OCI-LY7 (cell line): ENCODE measurements around the gene ABI3BP. TPM values are rescaled to one million over a fixed set of nuclear protein-coding genes. Genes with fewer than 3 reads are reported as not detected.
A peak's percentile ranks its signal among the peaks of the same experiment; 100 is the strongest.

Experiments
- BruUV-seq: library from RNA; stranded (reverse); fragments of 400-500 nt; replicated peaks from 2 replicates; lab custom pipeline; 2021; lab: Mats Ljungman, UMichigan
- CTCF ChIA-PET: fragments of 300-600 bp; sonication (Branson Sonifier 250); formaldehyde crosslinking; loops from one replicate; lab custom pipeline; 2022; ENCODE audit warnings: antibody characterized with exemption; ENCODE audit not compliant: unreplicated experiment; lab: Charles Lee
- POLR2A ChIA-PET: fragments of 300-600 bp; sonication (Branson Sonifier 250); formaldehyde crosslinking; loops from one replicate; lab custom pipeline; 2022; ENCODE audit warnings: antibody characterized with exemption; lab: Charles Lee
- DNase-seq: peaks from one replicate; pipeline ENCODE4 v3.0.0-alpha.2; 2015; ENCODE audit warnings: low spot score
- H2AFZ ChIP-seq: fragments of 200-600 bp; sonication (generic), shearing (Covaris generic); 2 replicates; pipeline ENCODE4 v1.6.1; 2014; ENCODE audit warnings: mild to moderate bottlenecking, antibody characterized with exemption, low read length, moderate library complexity
- H3K27ac ChIP-seq: fragments of 200-600 bp; sonication (generic); 2 replicates; pipeline ENCODE4 v1.5.1; 2014; ENCODE audit warnings: mixed run types, low read depth, mild to moderate bottlenecking, moderate library complexity, low read length, inconsistent platforms; ENCODE audit not compliant: poor library complexity, severe bottlenecking
- H3K36me3 ChIP-seq: fragments of 200-600 bp; sonication (generic); 2 replicates; pipeline ENCODE4 v1.6.1; 2014; ENCODE audit warnings: mild to moderate bottlenecking, antibody characterized with exemption, low read length, moderate library complexity, mixed read lengths; ENCODE audit not compliant: insufficient read depth
- H3K4me1 ChIP-seq: fragments of 200-600 bp; sonication (generic); 2 replicates; pipeline ENCODE4 v1.5.1; 2014; ENCODE audit warnings: mild to moderate bottlenecking, low read length; ENCODE audit not compliant: insufficient read depth, poor library complexity, severe bottlenecking
- H3K4me2 ChIP-seq: fragments of 200-600 bp; sonication (generic); 2 replicates; pipeline ENCODE4 v1.6.1; 2014; ENCODE audit warnings: mild to moderate bottlenecking, low read length
- H3K4me3 ChIP-seq: fragments of 200-600 bp; sonication (generic); 2 replicates; pipeline ENCODE4 v1.5.1; 2014; ENCODE audit warnings: mild to moderate bottlenecking, low read depth, low read length; ENCODE audit not compliant: poor library complexity, severe bottlenecking
- H3K79me2 ChIP-seq: fragments of 200-600 bp; sonication (generic); 2 replicates; pipeline ENCODE4 v1.6.1; 2016; ENCODE audit warnings: low read depth, mild to moderate bottlenecking, low read length, moderate library complexity, mixed read lengths; ENCODE audit not compliant: insufficient read depth
- H3K9me2 ChIP-seq: fragments of 200-600 bp; sonication (generic); 2 replicates; pipeline ENCODE4 v1.6.1; 2016; ENCODE audit warnings: mild to moderate bottlenecking, low read length, mixed read lengths; ENCODE audit not compliant: insufficient read depth
- H3K9me3 ChIP-seq: fragments of 200-600 bp; sonication (generic); 2 replicates; pipeline ENCODE4 v1.6.1; 2014; ENCODE audit warnings: mild to moderate bottlenecking, mixed run types, low read length, mixed read lengths
- H4K20me1 ChIP-seq: fragments of 200-600 bp; sonication (generic); 2 replicates; pipeline ENCODE4 v1.6.1; 2014; ENCODE audit warnings: mild to moderate bottlenecking, antibody characterized with exemption, low read length, moderate library complexity, mixed read lengths; ENCODE audit not compliant: insufficient read depth
- EZH2phosphoT487 ChIP-seq: fragments of 200-600 bp; sonication (generic); IDR thresholded peaks from 2 replicates; pipeline ENCODE4 v1.6.1; 2018; ENCODE audit warnings: low read depth, borderline replicate concordance, mild to moderate bottlenecking, mixed run types, antibody characterized with exemption, low read length, moderate library complexity, mixed read lengths
- intact Hi-C: fragments of 100-400 bp; cut with micrococcal nuclease; formaldehyde crosslinking; loops from one replicate; pipeline ENCODE4 v1.10.0; 2022; ENCODE audit not compliant: unreplicated experiment
- total RNA-seq, 2 experiments: library from RNA; depleted of rRNA in 1 of 2; stranded (reverse); fragments of >200 nt in 1 of 2; shearing (Covaris generic) in 1 of 2; gene quantifications; 2 replicates each; pipeline ENCODE4 v1.2.3, GENCODE V29; 2014 to 2022
- TF ChIP-seq, protein P1 (sequence below): fragments of 200-600 bp; sonication (generic); conservative IDR thresholded peaks from 2 replicates; pipeline ENCODE4 v1.5.1; 2014; ENCODE audit warnings: mild to moderate bottlenecking, antibody characterized with exemption, low read length, moderate library complexity, mixed read lengths

Gene ABI3BP
- total RNA-seq, 2 experiments from 2014 or later: not detected

- no peaks in the 10 kb centered on the region for H3K9me3 ChIP-seq
- ChIA-PET CTCF (no interaction called here), POLR2A (interaction anchor here (0.6 to 1.1 kb wide), 4 partner anchors 16 to 857 kb away, joined by 3 to 6 read pairs (median 4); no protein-coding TSS in a partner anchor)
- no peaks in the 10 kb centered on the region for H4K20me1 ChIP-seq
- TF ChIP-seq, protein P1, sequence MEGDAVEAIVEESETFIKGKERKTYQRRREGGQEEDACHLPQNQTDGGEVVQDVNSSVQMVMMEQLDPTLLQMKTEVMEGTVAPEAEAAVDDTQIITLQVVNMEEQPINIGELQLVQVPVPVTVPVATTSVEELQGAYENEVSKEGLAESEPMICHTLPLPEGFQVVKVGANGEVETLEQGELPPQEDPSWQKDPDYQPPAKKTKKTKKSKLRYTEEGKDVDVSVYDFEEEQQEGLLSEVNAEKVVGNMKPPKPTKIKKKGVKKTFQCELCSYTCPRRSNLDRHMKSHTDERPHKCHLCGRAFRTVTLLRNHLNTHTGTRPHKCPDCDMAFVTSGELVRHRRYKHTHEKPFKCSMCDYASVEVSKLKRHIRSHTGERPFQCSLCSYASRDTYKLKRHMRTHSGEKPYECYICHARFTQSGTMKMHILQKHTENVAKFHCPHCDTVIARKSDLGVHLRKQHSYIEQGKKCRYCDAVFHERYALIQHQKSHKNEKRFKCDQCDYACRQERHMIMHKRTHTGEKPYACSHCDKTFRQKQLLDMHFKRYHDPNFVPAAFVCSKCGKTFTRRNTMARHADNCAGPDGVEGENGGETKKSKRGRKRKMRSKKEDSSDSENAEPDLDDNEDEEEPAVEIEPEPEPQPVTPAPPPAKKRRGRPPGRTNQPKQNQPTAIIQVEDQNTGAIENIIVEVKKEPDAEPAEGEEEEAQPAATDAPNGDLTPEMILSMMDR: peak; percentile 64
- no peak for TF ChIP-seq EZH2phosphoT487
- no peak overlapping the region for H2AFZ ChIP-seq
- BruUV-seq: no TSS peak
- H3K9me2 ChIP-seq: no peaks in the 10 kb centered on the region
- H3K4me2 ChIP-seq: no peak overlapping the region
- H3K79me2 ChIP-seq: no peaks in the 10 kb centered on the region
- H3K27ac ChIP-seq: no peak overlapping the region
- intact Hi-C loops: no loop called here
- H3K4me3 ChIP-seq: no peak overlapping the region
- H3K4me1 ChIP-seq: no peaks in the 10 kb centered on the region
- no peaks in the 10 kb centered on the region for H3K36me3 ChIP-seq
- DNase-seq: peak; percentile 35
Measured at GRCh38 chr3:100761211-100761942, 231.8 kb downstream of the ABI3BP start.

- CTCF ChIA-PET: no interaction called here
- intact Hi-C loops: no loop called here
- BruUV-seq: no TSS peak
- H4K20me1 ChIP-seq: no peaks in the 10 kb centered on the region
- H3K4me2 ChIP-seq: no peak overlapping the region
- H3K36me3 ChIP-seq: no peaks in the 10 kb centered on the region
- H2AFZ ChIP-seq: no peak overlapping the region
- no peaks in the 10 kb centered on the region for H3K9me3 ChIP-seq
- H3K9me2 ChIP-seq: no peaks in the 10 kb centered on the region
- POLR2A ChIA-PET: interaction anchor here (1.3 kb wide), 1 partner anchor 17 kb away, joined by 5 read pairs; no protein-coding TSS in a partner anchor
- no peaks in the 10 kb centered on the region for H3K4me1 ChIP-seq
- DNase-seq: no peak
- no peak overlapping the region for H3K27ac ChIP-seq
- no peak for TF ChIP-seq EZH2phosphoT487
- TF ChIP-seq, protein P1: no peak
- no peaks in the 10 kb centered on the region for H3K79me2 ChIP-seq
- H3K4me3 ChIP-seq: no peak overlapping the region
Measured at GRCh38 chr3:100760377-100760776, 232.8 kb downstream of the ABI3BP start.

GRCh38 chr3:100759950-100760349 is 233.3 kb downstream of the ABI3BP start:
- H3K4me1 ChIP-seq: no peaks in the 10 kb centered on the region
- no peak overlapping the region for H3K27ac ChIP-seq
- H3K4me3 ChIP-seq: no peak overlapping the region
- no TSS peak for BruUV-seq
- POLR2A ChIA-PET: interaction anchor here (1.3 kb wide), 1 partner anchor 16 kb away, joined by 5 read pairs; no protein-coding TSS in a partner anchor
- no peak for DNase-seq
- no peaks in the 10 kb centered on the region for H4K20me1 ChIP-seq
- no peaks in the 10 kb centered on the region for H3K79me2 ChIP-seq
- CTCF ChIA-PET: no interaction called here
- no peaks in the 10 kb centered on the region for H3K9me3 ChIP-seq
- no peaks in the 10 kb centered on the region for H3K36me3 ChIP-seq
- TF ChIP-seq EZH2phosphoT487: no peak
- TF ChIP-seq, protein P1: no peak
- intact Hi-C loops: no loop called here
- no peak overlapping the region for H2AFZ ChIP-seq
- no peak overlapping the region for H3K4me2 ChIP-seq
- no peaks in the 10 kb centered on the region for H3K9me2 ChIP-seq
